Neural progenitor cell (in vitro differentiated cells): ENCODE data around the gene FAM53B.

Experiments used
- CTCF ChIP-seq: fragments of 200-600 bp; sonication (generic); IDR thresholded peaks from 2 replicates; pipeline ENCODE4 v1.5.1; 2017; ENCODE audit warnings: antibody characterized with exemption, mild to moderate bottlenecking
- EZH2phosphoT487 ChIP-seq: fragments of 200-600 bp; sonication (generic); IDR thresholded peaks from 2 replicates; pipeline ENCODE4 v1.6.1; 2017; ENCODE audit warnings: antibody characterized with exemption

- TF ChIP-seq CTCF, result no peak
- no peak for TF ChIP-seq EZH2phosphoT487
Observed at GRCh38 chr10:124660404-124661125, 83.6 kb downstream of the FAM53B start.
